ENCODE measurements around the gene LDLR.
"Not testable (repeated sequence)": the region's sequence is repeated elsewhere in the genome, so short reads cannot be mapped to it uniquely, and the experiment has no call there.

Gene LDLR

DNA sequence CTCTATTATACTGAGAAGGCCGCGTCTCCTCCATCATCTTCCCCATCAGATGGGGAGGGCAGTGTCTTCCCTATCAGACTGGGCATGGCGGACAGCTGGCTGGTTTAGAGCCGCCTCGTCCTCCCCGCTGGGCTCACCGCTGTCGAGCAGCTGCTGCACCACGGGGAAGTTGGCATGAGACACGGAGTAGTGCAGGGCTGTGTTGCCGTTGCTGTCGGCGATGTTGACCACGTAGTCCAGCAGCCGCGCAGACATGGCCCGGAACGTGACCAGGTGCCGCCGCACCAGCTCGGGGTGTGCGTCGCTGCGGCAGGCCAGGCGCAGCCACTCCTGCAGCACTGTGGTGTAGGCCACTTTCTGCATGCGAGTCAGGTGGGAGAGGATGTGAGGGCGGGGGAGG is 85.1 kb downstream of the LDLR start:
- no peak for DNase-seq (ENCODE audit: low read depth)

DNA sequence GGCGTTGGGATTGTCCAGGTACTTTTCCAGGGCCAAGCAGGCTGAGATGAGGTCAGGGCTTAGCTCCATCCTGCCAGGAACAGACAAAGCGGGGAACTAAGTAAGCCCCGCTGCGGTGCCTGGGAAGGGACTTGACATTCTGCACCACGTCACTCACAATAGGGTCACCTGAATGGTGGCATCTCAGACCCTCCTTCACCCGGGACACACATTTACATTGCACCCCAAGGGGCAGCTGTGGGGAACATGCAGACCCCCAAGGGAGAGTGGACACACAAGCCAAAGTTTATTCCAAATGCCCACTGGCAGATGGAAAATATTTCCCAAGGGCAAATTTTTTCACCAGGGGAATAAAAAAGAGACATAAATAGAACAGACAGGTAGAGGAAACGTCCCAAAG is 86.7 kb downstream of the LDLR start:
- no peak for DNase-seq (ENCODE audit: low read depth)

DNA sequence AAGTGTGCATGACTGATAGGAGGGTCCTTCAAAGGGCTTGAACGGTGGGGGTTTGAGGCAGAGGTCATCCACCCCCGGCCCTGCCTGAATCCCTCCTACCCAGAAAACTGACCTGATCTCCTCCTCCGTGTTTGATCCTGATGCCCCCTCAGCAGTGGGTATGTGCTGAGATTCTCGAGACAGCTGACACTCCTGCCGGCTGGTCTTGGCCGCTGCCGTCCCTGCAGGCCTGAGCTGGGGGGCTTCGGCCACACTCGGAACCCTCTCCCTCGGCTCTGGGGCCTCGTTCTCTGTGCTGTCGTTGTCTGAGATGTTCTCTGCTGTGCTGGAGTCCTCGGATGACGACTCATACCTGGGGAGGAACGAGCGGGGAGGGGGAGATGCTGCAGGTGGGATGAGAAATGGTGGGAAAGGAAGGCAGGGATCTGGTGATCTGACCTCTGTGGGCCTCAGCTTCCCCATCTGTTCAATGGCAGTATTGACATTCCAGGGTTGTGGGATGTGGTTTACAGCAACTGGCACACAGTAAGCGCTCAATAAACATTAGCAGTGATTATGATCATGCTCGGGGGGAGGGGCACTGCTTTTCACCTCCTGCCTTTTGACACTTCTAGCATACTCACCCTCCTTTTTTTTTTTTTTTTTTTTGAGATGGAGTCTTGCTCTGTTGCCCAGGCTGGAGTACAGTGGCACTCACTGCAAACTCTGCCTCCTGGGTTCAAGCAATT is 87.4 kb downstream of the LDLR start:
- DNase-seq (ENCODE audit: low read depth), result no peak

DNA sequence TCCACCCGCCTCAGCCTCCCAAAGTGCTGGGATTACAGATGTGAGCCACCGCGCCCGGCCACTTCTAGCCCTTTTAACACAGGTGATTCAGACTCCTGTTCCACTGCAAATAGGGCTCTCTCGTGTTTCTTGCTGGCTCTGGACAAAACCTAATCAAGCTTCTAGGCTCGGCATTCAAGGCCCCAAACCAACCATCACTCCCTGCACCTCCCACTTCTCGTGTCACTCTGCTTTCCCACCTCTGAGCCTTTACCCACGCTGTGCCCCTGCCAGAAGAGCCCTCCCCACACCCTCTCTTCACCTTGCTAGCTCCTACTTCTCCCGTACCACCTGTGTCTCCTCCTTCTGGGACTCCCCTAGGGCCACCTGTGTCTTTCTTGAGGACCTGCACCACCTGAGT is 88.3 kb downstream of the LDLR start:
- DNase-seq (ENCODE audit: low read depth), result no peak

GRCh38 chr19:11179145-11179465 is 89.8 kb downstream of the LDLR start:
- not testable (repeated sequence) for DNase-seq (ENCODE audit: low read depth)

GRCh38 chr19:11179716-11180297 is 90.5 kb downstream of the LDLR start:
- DNase-seq (ENCODE audit: low read depth), result no peak

- no peak for DNase-seq (ENCODE audit: low read depth)
These were observed 91.1 kb downstream of the LDLR start for GRCh38 chr19:11180346-11180745.

DNA sequence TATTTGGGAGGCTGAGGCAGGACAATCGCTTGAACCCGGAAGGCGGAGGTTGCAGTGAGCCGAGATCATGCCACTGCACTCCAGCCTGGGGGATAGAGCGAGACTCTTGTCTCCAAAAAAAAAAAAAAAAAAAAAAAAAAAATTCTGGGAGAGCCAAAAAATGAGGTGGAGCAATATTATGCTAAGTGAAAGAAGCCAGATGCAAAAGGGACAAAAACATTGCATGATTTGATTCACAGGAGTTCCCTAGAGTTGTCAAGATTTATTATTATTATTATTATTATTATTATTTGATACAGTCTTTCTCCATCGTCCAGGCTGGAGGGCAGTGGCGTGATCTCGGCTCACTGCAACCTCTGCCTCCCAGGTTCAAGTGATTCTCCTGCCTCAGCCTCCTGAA is 91.7 kb downstream of the LDLR start:
- not testable (repeated sequence) for DNase-seq (ENCODE audit: low read depth)

- DNase-seq (ENCODE audit: low read depth), result no peak
These were observed 92.2 kb downstream of the LDLR start for GRCh38 chr19:11181488-11181887.
